ENCODE measurements around the gene RAI1.

RAI1 gene

DNA sequence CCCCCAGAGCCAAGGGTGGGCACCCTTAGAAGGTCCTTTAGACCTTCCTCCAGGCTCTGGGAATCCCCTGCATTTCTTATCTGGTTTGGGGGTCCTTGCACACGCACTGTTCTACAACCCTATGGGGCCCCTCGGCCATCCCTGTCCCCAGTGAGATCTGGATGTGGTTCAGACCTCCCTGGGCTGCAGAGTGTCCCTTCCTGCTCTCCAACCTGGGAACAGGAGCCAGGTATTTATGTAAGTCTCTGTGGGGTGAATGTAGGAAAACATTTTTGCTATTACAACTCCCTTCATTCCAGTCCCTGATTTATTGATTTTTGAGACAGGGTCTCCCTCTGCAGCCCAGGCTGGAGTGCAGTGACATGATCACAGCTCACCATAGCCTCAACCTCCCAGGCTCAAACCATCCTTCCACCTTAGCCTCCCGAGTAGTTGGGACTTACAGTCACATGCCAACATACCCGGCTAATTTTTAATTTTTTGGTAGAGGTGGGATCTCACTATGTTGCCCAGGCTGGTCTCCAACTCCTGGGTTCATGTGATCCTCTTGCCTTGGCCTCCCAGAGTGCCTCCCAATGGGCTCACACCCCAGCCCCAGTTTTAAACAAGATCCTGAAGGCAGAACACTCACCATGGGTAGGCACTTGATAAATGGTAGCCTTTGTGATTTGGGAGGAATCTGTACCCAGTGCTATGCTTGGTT lies 61.6 kb downstream of the RAI1 start:
- no peak overlapping the region for H3K4me3 ChIP-seq (ENCODE audit: low read depth, low read length)
- DNase-seq (ENCODE audit: low read depth): no peak
- TF ChIP-seq, protein P1, sequence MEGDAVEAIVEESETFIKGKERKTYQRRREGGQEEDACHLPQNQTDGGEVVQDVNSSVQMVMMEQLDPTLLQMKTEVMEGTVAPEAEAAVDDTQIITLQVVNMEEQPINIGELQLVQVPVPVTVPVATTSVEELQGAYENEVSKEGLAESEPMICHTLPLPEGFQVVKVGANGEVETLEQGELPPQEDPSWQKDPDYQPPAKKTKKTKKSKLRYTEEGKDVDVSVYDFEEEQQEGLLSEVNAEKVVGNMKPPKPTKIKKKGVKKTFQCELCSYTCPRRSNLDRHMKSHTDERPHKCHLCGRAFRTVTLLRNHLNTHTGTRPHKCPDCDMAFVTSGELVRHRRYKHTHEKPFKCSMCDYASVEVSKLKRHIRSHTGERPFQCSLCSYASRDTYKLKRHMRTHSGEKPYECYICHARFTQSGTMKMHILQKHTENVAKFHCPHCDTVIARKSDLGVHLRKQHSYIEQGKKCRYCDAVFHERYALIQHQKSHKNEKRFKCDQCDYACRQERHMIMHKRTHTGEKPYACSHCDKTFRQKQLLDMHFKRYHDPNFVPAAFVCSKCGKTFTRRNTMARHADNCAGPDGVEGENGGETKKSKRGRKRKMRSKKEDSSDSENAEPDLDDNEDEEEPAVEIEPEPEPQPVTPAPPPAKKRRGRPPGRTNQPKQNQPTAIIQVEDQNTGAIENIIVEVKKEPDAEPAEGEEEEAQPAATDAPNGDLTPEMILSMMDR (IDR thresholded peaks at IDR 0.05; ENCODE audit: control insufficient read depth, extremely low read depth, insufficient read depth): no peak

DNA sequence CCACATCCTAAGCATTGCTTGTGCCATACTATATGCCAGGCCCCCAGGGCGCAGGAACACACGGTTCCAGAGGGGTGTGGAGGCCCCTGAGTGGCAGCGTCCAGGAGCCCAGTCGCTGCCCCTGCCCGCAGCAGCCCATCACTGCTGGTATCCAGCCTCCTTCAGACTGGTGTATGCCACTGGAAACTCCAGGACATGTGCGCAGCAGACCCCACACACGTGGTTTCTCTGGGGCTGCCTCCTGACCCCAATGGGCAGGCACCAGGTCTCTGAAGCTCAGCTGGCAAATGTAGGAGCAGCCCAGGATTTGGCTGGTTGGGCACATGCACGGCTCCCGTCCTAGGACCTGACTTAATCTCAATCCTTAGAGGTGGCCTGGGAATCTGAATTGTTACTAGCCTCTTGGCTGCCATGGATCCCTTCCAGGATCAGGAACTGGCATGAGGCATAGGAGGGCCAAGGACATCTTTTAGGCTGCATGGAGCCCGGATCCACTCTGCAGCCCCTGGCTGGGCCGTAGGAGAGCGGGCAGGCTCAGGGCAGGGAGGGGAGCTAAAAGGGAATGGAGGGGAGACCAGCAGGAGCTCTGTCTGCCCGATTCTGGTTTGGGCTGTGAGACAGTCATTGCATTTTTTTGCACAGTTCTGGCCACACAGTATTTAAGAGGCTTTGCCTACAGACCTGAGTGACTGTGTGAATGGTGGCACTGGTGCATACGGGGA lies 62.3 kb downstream of the RAI1 start:
- TF ChIP-seq, protein P1 (IDR thresholded peaks at IDR 0.05; ENCODE audit: control insufficient read depth, extremely low read depth, insufficient read depth): no peak
- H3K4me3 ChIP-seq (ENCODE audit: low read depth, low read length): no peak overlapping the region
- DNase-seq (ENCODE audit: low read depth): no peak

DNA sequence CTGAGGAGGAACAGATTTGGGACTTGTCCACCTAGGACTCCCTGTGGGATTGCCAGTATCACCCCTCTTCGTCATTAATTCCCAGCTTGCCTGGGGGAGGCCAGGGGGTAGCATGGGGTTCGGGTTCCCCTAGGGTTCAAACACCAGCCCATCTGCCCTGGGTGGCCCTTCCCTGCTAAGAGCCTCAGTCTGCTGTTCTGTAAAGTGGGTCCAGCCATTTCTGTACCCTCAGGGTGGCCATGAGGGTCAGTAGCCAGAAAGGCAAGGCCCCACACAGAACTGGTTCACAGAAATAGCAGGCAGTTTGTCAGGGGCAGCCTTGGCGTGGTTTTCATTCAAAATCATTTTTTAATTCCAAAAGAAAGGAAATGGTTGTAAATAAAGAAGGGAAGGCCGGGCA lies 62.9 kb downstream of the RAI1 start:
- TF ChIP-seq, protein P1 (IDR thresholded peaks at IDR 0.05; ENCODE audit: control insufficient read depth, extremely low read depth, insufficient read depth): no peak
- no peak overlapping the region for H3K4me3 ChIP-seq (ENCODE audit: low read depth, low read length)

DNA sequence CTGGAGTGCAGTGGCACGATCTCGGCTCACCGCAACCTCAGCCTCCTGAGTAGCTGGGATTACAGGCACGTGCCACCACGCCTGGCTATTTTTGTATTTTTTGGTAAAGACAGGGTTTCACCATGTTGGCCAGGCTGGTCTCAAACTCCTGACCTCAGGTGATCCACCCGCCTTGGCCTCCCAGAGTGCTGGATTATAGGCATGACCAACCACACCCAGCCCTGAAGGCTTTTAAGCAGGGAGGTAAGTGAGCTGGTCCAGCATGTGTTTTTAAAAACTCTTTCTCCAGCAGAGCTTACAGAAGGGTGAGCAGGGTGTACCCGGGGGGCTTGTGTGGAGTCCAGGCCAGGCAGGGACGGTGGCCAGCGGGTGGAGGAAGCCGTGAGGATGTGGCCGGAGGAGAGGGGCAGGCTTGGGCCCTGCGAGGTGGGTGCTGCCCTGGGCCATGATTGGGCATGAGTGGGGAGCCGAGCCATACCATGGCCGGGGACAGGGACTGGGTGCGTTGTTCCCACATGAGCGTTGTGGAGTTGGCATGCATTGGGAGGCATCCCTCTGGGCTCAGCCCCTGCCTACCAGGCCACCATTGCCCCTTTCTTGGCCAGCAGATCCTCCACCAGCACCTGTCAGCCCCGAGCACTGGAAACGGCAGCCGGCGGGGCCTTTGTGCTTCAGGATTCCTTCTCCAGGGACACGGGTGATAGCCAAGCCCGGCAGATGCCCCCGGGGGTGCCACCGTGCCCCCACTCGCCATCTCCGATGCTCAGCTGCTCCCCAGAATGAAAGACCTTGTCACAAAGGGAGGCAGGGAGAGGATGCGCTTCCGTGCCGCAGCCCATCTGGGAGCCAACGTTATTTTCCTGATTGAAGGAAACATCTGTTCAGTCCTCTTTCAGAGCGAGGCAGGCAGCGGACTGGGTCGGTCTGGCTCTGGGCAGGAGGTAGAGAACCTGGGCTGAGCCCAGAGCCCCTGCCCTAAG lies 64.5 kb downstream of the RAI1 start:
- TF ChIP-seq, protein P1 (IDR thresholded peaks at IDR 0.05; ENCODE audit: control insufficient read depth, extremely low read depth, insufficient read depth): no peak
- no peak for DNase-seq (ENCODE audit: low read depth)
- H3K4me3 ChIP-seq (ENCODE audit: low read depth, low read length): no peak overlapping the region

More for the DNA sequence above, 62.9 kb downstream of the RAI1 start:
- no peak for DNase-seq (ENCODE audit: low read depth)

DNA sequence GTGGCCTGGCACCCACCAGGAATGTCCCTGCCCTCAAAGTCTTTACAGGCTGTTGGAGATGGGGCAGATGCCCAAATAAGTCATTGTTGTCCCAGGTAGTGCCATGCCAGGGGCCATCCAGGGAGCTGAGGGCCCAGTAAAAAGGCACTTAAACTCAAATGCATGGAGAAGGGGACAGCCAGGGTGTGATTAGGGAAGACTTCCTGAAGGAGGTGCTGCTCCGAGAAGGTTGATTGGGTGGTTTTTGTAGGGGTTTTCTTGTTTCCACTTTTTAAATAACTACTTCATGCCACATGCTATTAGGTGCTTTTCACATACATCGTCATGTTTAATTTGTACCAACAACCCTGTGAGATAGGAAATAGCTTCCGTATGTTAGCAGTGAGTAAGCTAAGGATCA lies 66.9 kb downstream of the RAI1 start:
- TF ChIP-seq, protein P1 (IDR thresholded peaks at IDR 0.05; ENCODE audit: control insufficient read depth, extremely low read depth, insufficient read depth): no peak
- H3K4me3 ChIP-seq (ENCODE audit: low read depth, low read length): no peak overlapping the region
- DNase-seq (ENCODE audit: low read depth): no peak

DNA sequence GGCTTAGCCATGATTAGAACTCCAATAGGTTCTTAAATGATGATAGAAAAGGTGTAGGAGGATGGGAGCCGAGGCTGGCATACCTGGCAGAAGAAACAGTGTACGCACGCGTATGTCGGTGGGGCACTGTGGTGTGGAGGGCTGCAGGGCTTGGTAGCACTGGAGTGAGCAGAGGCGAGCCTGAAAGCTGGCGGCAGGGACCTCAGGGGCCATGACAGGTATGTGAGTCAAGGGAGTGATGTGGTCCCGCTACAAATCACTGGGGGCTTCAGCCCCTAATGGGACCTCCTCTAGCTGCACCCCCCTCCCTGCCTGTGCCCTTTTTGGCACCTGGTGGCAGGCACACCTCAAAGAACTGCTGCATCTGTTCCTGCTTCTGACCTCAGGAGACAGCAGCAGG lies 67.3 kb downstream of the RAI1 start:
- no peak for DNase-seq (ENCODE audit: low read depth)
- H3K4me3 ChIP-seq (ENCODE audit: low read depth, low read length): no peak overlapping the region
- TF ChIP-seq, protein P1 (IDR thresholded peaks at IDR 0.05; ENCODE audit: control insufficient read depth, extremely low read depth, insufficient read depth): no peak
